ENCODE data around the gene C8G. TPM values are rescaled to one million over a fixed set of nuclear protein-coding genes. Genes with fewer than 3 reads are reported as not detected.

The C8G gene
- total and polyA plus RNA-seq, 2 of the 4 experiments (the other 2 are of a cell fraction): 0.80 TPM; not detected in 1

DNA sequence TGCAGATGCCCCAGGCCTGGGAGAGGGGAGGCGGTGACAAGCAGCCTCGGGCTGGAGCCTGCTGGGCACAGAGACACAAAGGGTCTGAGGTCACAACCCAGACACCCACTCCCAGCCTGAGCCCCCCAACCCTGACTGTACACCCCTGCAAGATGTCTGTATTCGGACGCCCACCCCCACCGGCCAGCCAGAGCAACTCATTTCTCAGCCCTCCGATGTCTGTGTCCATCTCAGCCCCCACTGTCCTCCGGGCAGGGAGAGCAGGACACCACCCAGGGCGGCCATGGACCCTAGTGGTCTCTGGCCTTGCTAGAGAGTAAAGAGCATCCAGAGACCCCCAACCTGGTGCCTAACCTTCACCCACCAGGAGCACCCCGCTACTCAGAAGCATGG lies 10.9 kb downstream of the C8G start:
- Histone ChIP-seq H2BK120ac (ENCODE audit: low read depth, low read length) (no peak overlapping the region), H3K9ac (ENCODE audit: low read depth, low read length) (no peak overlapping the region), H2AK5ac (ENCODE audit: low read depth, low read length) (no peak overlapping the region), H2AK9ac (replicated peaks; ENCODE audit: low read depth, low read length, poor library complexity) (no peak overlapping the region), H3K4ac (ENCODE audit: low read depth, low read length) (no peak overlapping the region), H2BK5ac (ENCODE audit: low read depth, low read length, poor library complexity, severe bottlenecking) (no peak overlapping the region), H2BK20ac (ENCODE audit: low read depth, low read length) (no peak overlapping the region), H3K56ac (ENCODE audit: extremely low read depth, insufficient read depth, low read length) (no peak overlapping the region), H4K91ac (ENCODE audit: insufficient read depth, low read depth, low read length) (no peak overlapping the region), H2BK15ac (ENCODE audit: low read depth, low read length) (no peak overlapping the region), H3K36me3 (ENCODE audit: control insufficient read depth, insufficient read depth, low read length) (no peaks in the 10 kb centered on the region), H3K27ac (ENCODE audit: insufficient read depth, low read length) (no peak overlapping the region), H3K79me1 (ENCODE audit: low read depth in 1 of 2, low read length in 2 of 2) (no peaks in the 10 kb centered on the region), H3K4me2 (ENCODE audit: low read depth, low read length) (no peak overlapping the region), H4K20me1 (ENCODE audit: insufficient read depth, low read length) (no peaks in the 10 kb centered on the region), H4K8ac (ENCODE audit: low read depth in 2 of 2, low read length in 2 of 2) (no peak overlapping the region), H3K4me3 (ENCODE audit: insufficient read depth, low read depth, low read length) (no peak overlapping the region), H3K18ac (ENCODE audit: low read depth, low read length) (no peak overlapping the region), H3K4me1 (ENCODE audit: control insufficient read depth, insufficient read depth, low read length) (no peaks in the 10 kb centered on the region), H2AFZ (replicated peaks; ENCODE audit: low read length, poor library complexity) (no peak overlapping the region), H3K9me1 (ENCODE audit: insufficient read depth, low read length) (no peaks in the 10 kb centered on the region), H3K9me3 (ENCODE audit: control insufficient read depth, insufficient read depth, low read length) (peaks cover 3% of the 10 kb centered on the region), H3K23ac (ENCODE audit: low read depth, low read length) (no peak overlapping the region), H4K5ac (ENCODE audit: low read depth, low read length) (no peak overlapping the region), H3K27me3 (ENCODE audit: control insufficient read depth, insufficient read depth, low read length) (peaks cover 25% of the 10 kb centered on the region), H3K14ac (replicated peaks; ENCODE audit: low read depth, low read length) (no peak overlapping the region)
- WGBS, 2 experiments (ENCODE audit: extremely low coverage in 2 of 2, insufficient read length in 1 of 2): 82% methylated on average over 6 of the region's 9 CpGs; no CpG with 5 or more reads in 1 of the 2 experiments
- dilution Hi-C loops (cut with HindIII; ENCODE audit: low sequenced_read_pairs, unreplicated experiment): no loop called here
- no peak for ATAC-seq (ENCODE audit: low read depth)
- CTCF ChIA-PET: no interaction called here
- no TSS peak for BruUV-seq (replicated peaks)
- no peak for DNase-seq
- in situ Hi-C loops (cut with MboI; ENCODE audit: low sequenced_read_pairs): no loop called here
- intact Hi-C loops (cut with micrococcal nuclease): no loop called here
- POLR2A ChIA-PET (ENCODE audit: unreplicated experiment): no interaction called here
- TF ChIP-seq CHD1 (IDR thresholded peaks at IDR 0.05; ENCODE audit: low read depth, low read length) (no peak), RAD21 (IDR thresholded peaks at IDR 0.05; ENCODE audit: low read length) (no peak), CEBPB (IDR thresholded peaks at IDR 0.05; ENCODE audit: low read depth, low read length) (no peak), FOS (IDR thresholded peaks at IDR 0.05; ENCODE audit: low read depth, low read length) (no peak), RCOR1 (IDR thresholded peaks at IDR 0.05; ENCODE audit: insufficient replicate concordance, low read length) (no peak), RFX5 (IDR thresholded peaks at IDR 0.05; ENCODE audit: low read depth, low read length) (no peak), POLR2A (IDR thresholded peaks at IDR 0.05; ENCODE audit: low read depth, low read length) (no peak), SMC3 (IDR thresholded peaks at IDR 0.05; ENCODE audit: low read depth, low read length) (no peak), BHLHE40 (IDR thresholded peaks at IDR 0.05; ENCODE audit: low read depth, low read length) (no peak), MAFK (IDR thresholded peaks at IDR 0.05; ENCODE audit: low read depth, low read length) (no peak), NFE2L2 (IDR thresholded peaks at IDR 0.05; ENCODE audit: low read depth, low read length) (no peak), MXI1 (IDR thresholded peaks at IDR 0.05; ENCODE audit: borderline replicate concordance, low read depth, low read length) (no peak), MAZ (IDR thresholded peaks at IDR 0.05; ENCODE audit: borderline replicate concordance, low read depth, low read length) (no peak)
- TF ChIP-seq, protein P1, sequence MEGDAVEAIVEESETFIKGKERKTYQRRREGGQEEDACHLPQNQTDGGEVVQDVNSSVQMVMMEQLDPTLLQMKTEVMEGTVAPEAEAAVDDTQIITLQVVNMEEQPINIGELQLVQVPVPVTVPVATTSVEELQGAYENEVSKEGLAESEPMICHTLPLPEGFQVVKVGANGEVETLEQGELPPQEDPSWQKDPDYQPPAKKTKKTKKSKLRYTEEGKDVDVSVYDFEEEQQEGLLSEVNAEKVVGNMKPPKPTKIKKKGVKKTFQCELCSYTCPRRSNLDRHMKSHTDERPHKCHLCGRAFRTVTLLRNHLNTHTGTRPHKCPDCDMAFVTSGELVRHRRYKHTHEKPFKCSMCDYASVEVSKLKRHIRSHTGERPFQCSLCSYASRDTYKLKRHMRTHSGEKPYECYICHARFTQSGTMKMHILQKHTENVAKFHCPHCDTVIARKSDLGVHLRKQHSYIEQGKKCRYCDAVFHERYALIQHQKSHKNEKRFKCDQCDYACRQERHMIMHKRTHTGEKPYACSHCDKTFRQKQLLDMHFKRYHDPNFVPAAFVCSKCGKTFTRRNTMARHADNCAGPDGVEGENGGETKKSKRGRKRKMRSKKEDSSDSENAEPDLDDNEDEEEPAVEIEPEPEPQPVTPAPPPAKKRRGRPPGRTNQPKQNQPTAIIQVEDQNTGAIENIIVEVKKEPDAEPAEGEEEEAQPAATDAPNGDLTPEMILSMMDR (conservative IDR thresholded peaks at IDR 0.05; ENCODE audit: low read depth, low read length): no peak
- TF ChIP-seq, protein P2, sequence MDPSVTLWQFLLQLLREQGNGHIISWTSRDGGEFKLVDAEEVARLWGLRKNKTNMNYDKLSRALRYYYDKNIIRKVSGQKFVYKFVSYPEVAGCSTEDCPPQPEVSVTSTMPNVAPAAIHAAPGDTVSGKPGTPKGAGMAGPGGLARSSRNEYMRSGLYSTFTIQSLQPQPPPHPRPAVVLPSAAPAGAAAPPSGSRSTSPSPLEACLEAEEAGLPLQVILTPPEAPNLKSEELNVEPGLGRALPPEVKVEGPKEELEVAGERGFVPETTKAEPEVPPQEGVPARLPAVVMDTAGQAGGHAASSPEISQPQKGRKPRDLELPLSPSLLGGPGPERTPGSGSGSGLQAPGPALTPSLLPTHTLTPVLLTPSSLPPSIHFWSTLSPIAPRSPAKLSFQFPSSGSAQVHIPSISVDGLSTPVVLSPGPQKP (IDR thresholded peaks at IDR 0.05; ENCODE audit: borderline replicate concordance, low read depth, low read length): no peak
- TF ChIP-seq, protein P3, sequence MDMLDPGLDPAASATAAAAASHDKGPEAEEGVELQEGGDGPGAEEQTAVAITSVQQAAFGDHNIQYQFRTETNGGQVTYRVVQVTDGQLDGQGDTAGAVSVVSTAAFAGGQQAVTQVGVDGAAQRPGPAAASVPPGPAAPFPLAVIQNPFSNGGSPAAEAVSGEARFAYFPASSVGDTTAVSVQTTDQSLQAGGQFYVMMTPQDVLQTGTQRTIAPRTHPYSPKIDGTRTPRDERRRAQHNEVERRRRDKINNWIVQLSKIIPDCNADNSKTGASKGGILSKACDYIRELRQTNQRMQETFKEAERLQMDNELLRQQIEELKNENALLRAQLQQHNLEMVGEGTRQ (IDR thresholded peaks at IDR 0.05; ENCODE audit: low read depth, low read length): no peak

Measured in IMR-90 (cell line).